ENCODE results near the gene NEO1.
A peak's percentile ranks its signal among the peaks of the same experiment; 100 is the strongest.

Gene NEO1

GRCh38 chr15:73226093-73226814, 174.0 kb downstream of the NEO1 start:
- TF ChIP-seq TAF1 (IDR thresholded peaks at IDR 0.05; ENCODE audit: borderline replicate concordance, low read depth, low read length) (no peak), POLR2A (IDR thresholded peaks at IDR 0.05; ENCODE audit: low read depth, low read length) (no peak), POLR2AphosphoS5 (IDR thresholded peaks at IDR 0.05; ENCODE audit: low read depth, low read length) (no peak)
- no peak for FAIRE-seq
- no peak for DNase-seq (ENCODE audit: insufficient read length)

GRCh38 chr15:73227433-73228056, 175.3 kb downstream of the NEO1 start:
- FAIRE-seq (no peak), DNase-seq (ENCODE audit: insufficient read length) (no peak)
- TF ChIP-seq POLR2AphosphoS5 (IDR thresholded peaks at IDR 0.05; ENCODE audit: low read depth, low read length): no peak
- no peak for TF ChIP-seq POLR2A (IDR thresholded peaks at IDR 0.05; ENCODE audit: low read depth, low read length)
- no peak for TF ChIP-seq TAF1 (IDR thresholded peaks at IDR 0.05; ENCODE audit: borderline replicate concordance, low read depth, low read length)

- FAIRE-seq (no peak), DNase-seq (ENCODE audit: insufficient read length) (no peak)
- TF ChIP-seq TAF1 (IDR thresholded peaks at IDR 0.05; ENCODE audit: borderline replicate concordance, low read depth, low read length) (no peak), POLR2A (IDR thresholded peaks at IDR 0.05; ENCODE audit: low read depth, low read length) (no peak), POLR2AphosphoS5 (IDR thresholded peaks at IDR 0.05; ENCODE audit: low read depth, low read length) (no peak)
Measured at GRCh38 chr15:73228128-73228646, 175.9 kb downstream of the NEO1 start.

- TF ChIP-seq POLR2A (IDR thresholded peaks at IDR 0.05; ENCODE audit: low read depth, low read length) (no peak), TAF1 (IDR thresholded peaks at IDR 0.05; ENCODE audit: borderline replicate concordance, low read depth, low read length) (no peak), POLR2AphosphoS5 (IDR thresholded peaks at IDR 0.05; ENCODE audit: low read depth, low read length) (no peak)
- DNase-seq (ENCODE audit: insufficient read length) (no peak), FAIRE-seq (no peak)
Measured at GRCh38 chr15:73231661-73232419, 179.6 kb downstream of the NEO1 start.

- DNase-seq (ENCODE audit: insufficient read length) (no peak), FAIRE-seq (no peak)
- TF ChIP-seq POLR2AphosphoS5 (IDR thresholded peaks at IDR 0.05; ENCODE audit: low read depth, low read length): no peak
Measured at GRCh38 chr15:73232776-73233175, 180.5 kb downstream of the NEO1 start.

- DNase-seq (ENCODE audit: insufficient read length) (no peak), FAIRE-seq (no peak)
- TF ChIP-seq POLR2AphosphoS5 (IDR thresholded peaks at IDR 0.05; ENCODE audit: low read depth, low read length) (no peak), TAF1 (IDR thresholded peaks at IDR 0.05; ENCODE audit: borderline replicate concordance, low read depth, low read length) (no peak), POLR2A (IDR thresholded peaks at IDR 0.05; ENCODE audit: low read depth, low read length) (no peak)
Measured at GRCh38 chr15:73233623-73234022, 181.4 kb downstream of the NEO1 start.

GRCh38 chr15:73237910-73238309, 185.6 kb downstream of the NEO1 start:
- FAIRE-seq (no peak), DNase-seq (ENCODE audit: insufficient read length) (no peak)
- TF ChIP-seq POLR2AphosphoS5 (IDR thresholded peaks at IDR 0.05; ENCODE audit: low read depth, low read length) (no peak), POLR2A (IDR thresholded peaks at IDR 0.05; ENCODE audit: low read depth, low read length) (no peak), TAF1 (IDR thresholded peaks at IDR 0.05; ENCODE audit: borderline replicate concordance, low read depth, low read length) (no peak)

GRCh38 chr15:73239564-73240215, 187.4 kb downstream of the NEO1 start:
- TF ChIP-seq TAF1 (IDR thresholded peaks at IDR 0.05; ENCODE audit: borderline replicate concordance, low read depth, low read length): no peak
- no peak for TF ChIP-seq POLR2A (IDR thresholded peaks at IDR 0.05; ENCODE audit: low read depth, low read length)
- TF ChIP-seq POLR2AphosphoS5 (IDR thresholded peaks at IDR 0.05; ENCODE audit: low read depth, low read length): no peak
- FAIRE-seq: peak; percentile 66
- no peak for DNase-seq (ENCODE audit: insufficient read length)

- TF ChIP-seq POLR2A (IDR thresholded peaks at IDR 0.05; ENCODE audit: low read depth, low read length) (no peak), POLR2AphosphoS5 (IDR thresholded peaks at IDR 0.05; ENCODE audit: low read depth, low read length) (no peak), TAF1 (IDR thresholded peaks at IDR 0.05; ENCODE audit: borderline replicate concordance, low read depth, low read length) (no peak)
Measured at GRCh38 chr15:73240866-73241499, 188.7 kb downstream of the NEO1 start.

GRCh38 chr15:73244333-73244732, 192.1 kb downstream of the NEO1 start:
- FAIRE-seq (peak; percentile 21), DNase-seq (ENCODE audit: insufficient read length) (no peak)
- TF ChIP-seq POLR2A (IDR thresholded peaks at IDR 0.05; ENCODE audit: low read depth, low read length) (no peak), TAF1 (IDR thresholded peaks at IDR 0.05; ENCODE audit: borderline replicate concordance, low read depth, low read length) (no peak), POLR2AphosphoS5 (IDR thresholded peaks at IDR 0.05; ENCODE audit: low read depth, low read length) (no peak)

More at GRCh38 chr15:73240866-73241499, 188.7 kb downstream of the NEO1 start:
- FAIRE-seq: peak; percentile 96
- peak; percentile 6 for DNase-seq (ENCODE audit: insufficient read length)

GRCh38 chr15:73246439-73246838, 194.2 kb downstream of the NEO1 start:
- FAIRE-seq (no peak), DNase-seq (ENCODE audit: insufficient read length) (no peak)
- TF ChIP-seq POLR2A (IDR thresholded peaks at IDR 0.05; ENCODE audit: low read depth, low read length) (no peak), TAF1 (IDR thresholded peaks at IDR 0.05; ENCODE audit: borderline replicate concordance, low read depth, low read length) (no peak), POLR2AphosphoS5 (IDR thresholded peaks at IDR 0.05; ENCODE audit: low read depth, low read length) (no peak)

Data from GM12892 (cell line).